ENCODE data around the gene PLBD2. TPM values are rescaled to one million over a fixed set of nuclear protein-coding genes. Genes with fewer than 3 reads are reported as not detected.

PLBD2 gene
- total RNA-seq, 1 experiment from 2014 or later = 31.4 TPM

- Histone ChIP-seq H4K91ac (ENCODE audit: insufficient read length, low read depth, low read length) (no peak overlapping the region), H3K14ac (ENCODE audit: insufficient read depth, low read length) (no peak overlapping the region; the same call in 1 of the 2 replicates), H3K23me2 (ENCODE audit: insufficient read length, low read depth, low read length, poor library complexity, severe bottlenecking) (no peaks in the 10 kb centered on the region), H3K27me3 (ENCODE audit: insufficient read depth, low read length) (no peaks in the 10 kb centered on the region), H3K79me1 (ENCODE audit: insufficient read depth, low read depth, low read length, poor library complexity, severe bottlenecking) (no peaks in the 10 kb centered on the region), H3K4me1 (ENCODE audit: insufficient read depth, low read length) (no peaks in the 10 kb centered on the region; the same call in 1 of the 2 replicates), H3K79me2 (ENCODE audit: insufficient read depth, low read length) (no peaks in the 10 kb centered on the region), H2BK120ac (ENCODE audit: low read depth, low read length, poor library complexity, severe bottlenecking) (no peak overlapping the region), H2AFZ (ENCODE audit: low read length) (peak overlapping the region; percentile 49), H2BK20ac (ENCODE audit: low read depth, low read length, poor library complexity, severe bottlenecking) (no peak overlapping the region), H4K5ac (ENCODE audit: insufficient read length, low read depth, low read length) (no peak overlapping the region), H4K20me1 (ENCODE audit: control insufficient read depth, insufficient read depth, insufficient read length) (no peaks in the 10 kb centered on the region), H3K56ac (ENCODE audit: insufficient read length, low read depth, low read length) (no peak overlapping the region), H3K18ac (ENCODE audit: insufficient read length, low read depth, low read length) (peak overlapping the region; percentile 32), H3T11ph (ENCODE audit: low read length) (no peak overlapping the region), H2BK12ac (ENCODE audit: insufficient read length, low read depth, low read length) (no peak overlapping the region), H3K9me3 (ENCODE audit: control insufficient read depth, low read depth, low read length) (no peaks in the 10 kb centered on the region), H3K4ac (ENCODE audit: low read depth, low read length) (no peak overlapping the region), H2AK5ac (ENCODE audit: insufficient read length, low read length) (no peak overlapping the region), H2BK15ac (ENCODE audit: low read depth, low read length) (no peak overlapping the region), H3K27ac (ENCODE audit: insufficient read length, low read depth, low read length) (no peak overlapping the region), H3K4me2 (ENCODE audit: insufficient read depth, insufficient read length, low read length) (peak overlapping the region; percentile 38), H3K23ac (ENCODE audit: insufficient read length, low read depth, low read length) (no peak overlapping the region), H4K8ac (replicated peaks; ENCODE audit: insufficient read length, low read depth, low read length) (no peak overlapping the region), H3K9ac (ENCODE audit: extremely low read depth, insufficient read length, low read length) (no peak overlapping the region), H2BK5ac (ENCODE audit: insufficient read length, low read length) (no peak overlapping the region)
- Mint-ChIP-seq H3K9me3 (no peaks in the 10 kb centered on the region), H3K36me3 (ENCODE audit: insufficient read depth in 1 of 3, low read depth in 3 of 3) (no peaks in the 10 kb centered on the region), H3K27ac (peak overlapping the region in 1 of 3 experiments; percentile 37; a peak in 2 of 7 replicates), H3K4me3 (peak overlapping the region in 1 of 2 experiments; percentile 44; a peak in 1 of 5 replicates), H3K27me3 (ENCODE audit: low read depth) (peaks cover 8% of the 10 kb centered on the region), H3K4me1 (peaks cover 7 to 26% of the 10 kb centered on the region in 2 experiments)
- DNase-seq = peak; percentile 74
- WGBS (ENCODE audit: extremely low coverage, insufficient read length, low lambda C conversion rate) = no CpG with 5 or more reads among the region's 19 CpGs
- no peak for TF ChIP-seq CTCF (conservative IDR thresholded peaks at IDR 0.05)
These were observed 9.4 kb upstream of the PLBD2 start for GRCh38 chr12:113348849-113349536.
